Panc1 (cell line): ENCODE measurements around the gene MAGEB6B.

ENCODE experiments used
- CTCF ChIP-seq: fragments of 450-650 bp; IDR thresholded peaks from 2 replicates; pipeline ENCODE4 v1.5.1; 2017; ENCODE audit warnings: mild to moderate bottlenecking
- TF ChIP-seq, protein P1 (sequence below), 2 experiments: IDR thresholded peaks; 2 replicates each; pipeline ENCODE4 v1.6.1; 2011 to 2012; ENCODE audit warnings: low read depth in 2 of 2, control low read depth in 1 of 2, low read length in 1 of 2, mild to moderate bottlenecking in 1 of 2, moderate library complexity in 1 of 2; ENCODE audit not compliant: insufficient read depth in 1 of 2

DNA sequence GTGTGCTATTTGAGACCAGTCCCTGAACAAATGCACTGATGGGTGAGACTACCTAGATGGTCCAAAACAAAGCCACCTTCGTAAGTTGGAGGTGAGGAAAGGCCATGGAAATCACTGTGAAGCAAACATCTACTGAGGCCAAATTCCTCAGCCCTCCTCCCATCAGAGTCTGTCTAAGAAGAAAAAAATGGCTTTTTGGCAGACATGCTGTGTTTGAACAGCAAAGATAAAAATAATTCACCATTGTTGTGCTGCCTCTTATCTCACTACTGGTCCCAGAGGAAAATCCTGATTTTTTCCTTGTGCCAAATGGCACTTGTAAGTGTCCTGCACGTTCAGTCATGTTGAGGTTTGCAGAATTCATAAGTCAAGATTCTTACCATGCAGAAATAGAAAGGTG lies 14.4 kb upstream of the MAGEB6B start:
- no peak for TF ChIP-seq CTCF
- TF ChIP-seq, protein P1, sequence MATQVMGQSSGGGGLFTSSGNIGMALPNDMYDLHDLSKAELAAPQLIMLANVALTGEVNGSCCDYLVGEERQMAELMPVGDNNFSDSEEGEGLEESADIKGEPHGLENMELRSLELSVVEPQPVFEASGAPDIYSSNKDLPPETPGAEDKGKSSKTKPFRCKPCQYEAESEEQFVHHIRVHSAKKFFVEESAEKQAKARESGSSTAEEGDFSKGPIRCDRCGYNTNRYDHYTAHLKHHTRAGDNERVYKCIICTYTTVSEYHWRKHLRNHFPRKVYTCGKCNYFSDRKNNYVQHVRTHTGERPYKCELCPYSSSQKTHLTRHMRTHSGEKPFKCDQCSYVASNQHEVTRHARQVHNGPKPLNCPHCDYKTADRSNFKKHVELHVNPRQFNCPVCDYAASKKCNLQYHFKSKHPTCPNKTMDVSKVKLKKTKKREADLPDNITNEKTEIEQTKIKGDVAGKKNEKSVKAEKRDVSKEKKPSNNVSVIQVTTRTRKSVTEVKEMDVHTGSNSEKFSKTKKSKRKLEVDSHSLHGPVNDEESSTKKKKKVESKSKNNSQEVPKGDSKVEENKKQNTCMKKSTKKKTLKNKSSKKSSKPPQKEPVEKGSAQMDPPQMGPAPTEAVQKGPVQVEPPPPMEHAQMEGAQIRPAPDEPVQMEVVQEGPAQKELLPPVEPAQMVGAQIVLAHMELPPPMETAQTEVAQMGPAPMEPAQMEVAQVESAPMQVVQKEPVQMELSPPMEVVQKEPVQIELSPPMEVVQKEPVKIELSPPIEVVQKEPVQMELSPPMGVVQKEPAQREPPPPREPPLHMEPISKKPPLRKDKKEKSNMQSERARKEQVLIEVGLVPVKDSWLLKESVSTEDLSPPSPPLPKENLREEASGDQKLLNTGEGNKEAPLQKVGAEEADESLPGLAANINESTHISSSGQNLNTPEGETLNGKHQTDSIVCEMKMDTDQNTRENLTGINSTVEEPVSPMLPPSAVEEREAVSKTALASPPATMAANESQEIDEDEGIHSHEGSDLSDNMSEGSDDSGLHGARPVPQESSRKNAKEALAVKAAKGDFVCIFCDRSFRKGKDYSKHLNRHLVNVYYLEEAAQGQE (IDR thresholded peaks at IDR 0.05; ENCODE audit: insufficient read depth in 1 of 2, low read depth in 2 of 2, low read length in 1 of 2) = no peak
